SK-N-SH (cell line): ENCODE results near the gene FAM200C. TPM values are rescaled to one million over a fixed set of nuclear protein-coding genes. Genes with fewer than 3 reads are reported as not detected.

Source experiments
- CTCF ChIA-PET: fragments of 300-600, 350-600 bp; formaldehyde crosslinking; extraction: SDS; loops from one replicate; lab custom pipeline; 2021; lab: Yijun Ruan, JAX
- POLR2A ChIA-PET: fragments of 350-600 bp; sonication (Branson Sonifier 250); formaldehyde crosslinking; extraction: SDS; loops from one replicate; lab custom pipeline; 2020; ENCODE audit warnings: antibody characterized with exemption, inconsistent platforms; lab: Yijun Ruan, JAX
- DNase-seq: peaks from one replicate; pipeline ENCODE4 v3.0.0; 2012
- H2AFZ ChIP-seq: fragments of 200-600 bp; sonication (generic); 2 replicates; pipeline ENCODE4 v1.8.1; 2016; ENCODE audit warnings: antibody characterized with exemption, mild to moderate bottlenecking, low read depth
- H3F3A ChIP-seq: fragments of 200-600 bp; sonication (generic); replicated peaks from 2 replicates; pipeline ENCODE3; 2016; ENCODE audit warnings: antibody characterized with exemption, mild to moderate bottlenecking; ENCODE audit not compliant: insufficient read depth
- H3K27ac ChIP-seq, 2 experiments: fragments of 200-500 bp in 1 of 2; fragments of 200-600 bp in 1 of 2; sonication (Bioruptor generic) in 1 of 2; sonication (generic), shearing (Covaris generic) in 1 of 2; 2 replicates each; pipeline versions ENCODE4 v1.5.1 to v1.6.1; 2014 to 2016; ENCODE audit warnings: low read depth in 2 of 2, inconsistent platforms in 1 of 2, low read length in 1 of 2, mild to moderate bottlenecking in 1 of 2, mixed read lengths in 1 of 2
- H3K27me3 ChIP-seq: fragments of 200-600 bp; sonication (generic), shearing (Covaris generic); 2 replicates; pipeline ENCODE4 v1.6.1; 2016; ENCODE audit warnings: mixed run types; ENCODE audit not compliant: insufficient read depth
- H3K36me3 ChIP-seq, 2 experiments: fragments of 200-500 bp in 1 of 2; fragments of 200-600 bp in 1 of 2; sonication (Bioruptor generic) in 1 of 2; sonication (generic) in 1 of 2; replicated peaks in 1 of 2; 2 replicates each; pipeline versions ENCODE3 to v1.5.1; 2014 to 2016; ENCODE audit warnings: low read length in 1 of 2, mild to moderate bottlenecking in 1 of 2; ENCODE audit not compliant: insufficient read depth in 2 of 2, control insufficient read depth in 1 of 2
- H3K4me1 ChIP-seq, 2 experiments: fragments of 200-500 bp in 1 of 2; fragments of 200-600 bp in 1 of 2; sonication (Bioruptor generic) in 1 of 2; sonication (generic), shearing (Covaris generic) in 1 of 2; 2 replicates each; pipeline versions ENCODE4 v1.5.1 to v1.6.1; 2014 to 2016; ENCODE audit warnings: low read depth in 1 of 2, low read length in 1 of 2, mixed run types in 1 of 2; ENCODE audit not compliant: insufficient read depth in 2 of 2, control insufficient read depth in 1 of 2
- H3K4me2 ChIP-seq: fragments of 200-600 bp; sonication (generic), shearing (Covaris generic); 2 replicates; pipeline ENCODE4 v1.6.1; 2017; ENCODE audit warnings: mixed run types
- H3K4me3 ChIP-seq, 2 experiments: fragments of 200-500 bp in 1 of 2; fragments of 200-600 bp in 1 of 2; sonication (Bioruptor generic) in 1 of 2; sonication (generic), shearing (Covaris generic) in 1 of 2; 2 replicates each; pipeline versions ENCODE4 v1.5.1 to v1.8.1; 2014 to 2016; ENCODE audit warnings: low read depth in 2 of 2, inconsistent platforms in 1 of 2, low read length in 1 of 2, mild to moderate bottlenecking in 1 of 2, mixed read lengths in 1 of 2, moderate library complexity in 1 of 2
- H3K79me2 ChIP-seq: fragments of 200-600 bp; sonication (generic); 2 replicates; pipeline ENCODE4 v1.8.1; 2017; ENCODE audit warnings: mild to moderate bottlenecking; ENCODE audit not compliant: insufficient read depth
- H3K9ac ChIP-seq: fragments of 200-600 bp; sonication (generic); 2 replicates; pipeline ENCODE4 v1.6.1; 2017; ENCODE audit warnings: mixed run types
- H3K9me2 ChIP-seq: fragments of 200-600 bp; sonication (generic); 2 replicates; pipeline ENCODE4 v1.6.1; 2017; ENCODE audit warnings: mixed run types
- H3K9me3 ChIP-seq: fragments of 200-600 bp; sonication (generic); 2 replicates; pipeline ENCODE4 v1.6.1; 2017; ENCODE audit warnings: mixed run types, mild to moderate bottlenecking, moderate library complexity
- H4K20me1 ChIP-seq: fragments of 200-600 bp; sonication (generic); 2 replicates; pipeline ENCODE4 v1.6.1; 2017; ENCODE audit warnings: mild to moderate bottlenecking, mixed run types; ENCODE audit not compliant: insufficient read depth
- CHD2 ChIP-seq: fragments of 150-350 bp; IDR thresholded peaks from 2 replicates; pipeline ENCODE4 v1.6.1; 2018; ENCODE audit warnings: low read length; ENCODE audit not compliant: partially characterized antibody
- ELF1 ChIP-seq: IDR thresholded peaks from 2 replicates; pipeline ENCODE4 v1.4.0; 2012
- EP300 ChIP-seq, 2 experiments: IDR thresholded peaks; 2 replicates each; pipeline versions ENCODE4 v1.4.0 to v1.6.1; 2012; ENCODE audit warnings: borderline replicate concordance in 1 of 2, low read depth in 1 of 2, low read length in 1 of 2
- EZH2phosphoT487 ChIP-seq: fragments of 200-600 bp; sonication (generic); IDR thresholded peaks from 2 replicates; pipeline ENCODE4 v1.6.1; 2017; ENCODE audit warnings: low read depth, mixed run types, mild to moderate bottlenecking, antibody characterized with exemption, moderate library complexity, borderline replicate concordance
- GATA2 ChIP-seq: sonication (generic); formaldehyde crosslinking; IDR thresholded peaks from 2 replicates; pipeline ENCODE4 v1.5.0; 2020; ENCODE audit warnings: mild to moderate bottlenecking, missing genetic modification reagents
- NFIC ChIP-seq: IDR thresholded peaks from 2 replicates; pipeline ENCODE4 v1.4.0; 2012; ENCODE audit warnings: borderline replicate concordance
- NRF1 ChIP-seq: IDR thresholded peaks from 2 replicates; pipeline ENCODE4 v1.6.1; 2012; ENCODE audit warnings: low read depth, mild to moderate bottlenecking, low read length
- RFX5 ChIP-seq: IDR thresholded peaks from 2 replicates; pipeline ENCODE4 v1.6.1; 2012; ENCODE audit warnings: mild to moderate bottlenecking, improper control_type of control experiment, low read length
- RXRA ChIP-seq: IDR thresholded peaks from 2 replicates; pipeline ENCODE4 v1.4.0; 2012; ENCODE audit warnings: low read depth, mild to moderate bottlenecking, borderline replicate concordance
- SIN3A ChIP-seq: IDR thresholded peaks from 2 replicates; pipeline ENCODE4 v1.6.1; 2012; ENCODE audit warnings: low read depth, mild to moderate bottlenecking, low read length, moderate library complexity, borderline replicate concordance
- TAF1 ChIP-seq: IDR thresholded peaks from 2 replicates; pipeline ENCODE4 v1.6.1; 2012; ENCODE audit warnings: low read depth, mild to moderate bottlenecking, low read length, moderate library complexity, borderline replicate concordance
- YY1 ChIP-seq: IDR thresholded peaks from 2 replicates; pipeline ENCODE4 v1.4.0; 2012; ENCODE audit warnings: low read depth, mild to moderate bottlenecking
- WGBS: methylation state at CpG from one replicate; pipeline ENCODE4 v1.1.6; 2017; ENCODE audit warnings: low lambda C conversion rate; 5-methylcytosine and 5-hydroxymethylcytosine counted together
- polyA plus RNA-seq, 3 experiments: library from polyadenylated mRNA; depleted of rRNA; stranded (reverse); fragments of >200 nt; gene quantifications; 2 replicates each; pipeline ENCODE4 v1.2.3, GENCODE V29; 2012
- TF ChIP-seq, protein P1 (sequence below): IDR thresholded peaks from 2 replicates; pipeline ENCODE4 v1.4.0; 2012; ENCODE audit warnings: low read depth, borderline replicate concordance
- TF ChIP-seq, protein P2 (sequence below): IDR thresholded peaks from 2 replicates; pipeline ENCODE4 v1.4.0; 2012; ENCODE audit warnings: low read depth
- TF ChIP-seq, protein P3 (sequence below): IDR thresholded peaks from 2 replicates; pipeline ENCODE4 v1.6.1; 2012; ENCODE audit warnings: mild to moderate bottlenecking, low read depth, low read length, moderate library complexity
- TF ChIP-seq, protein P4 (sequence below): fragments of 200-600 bp; sonication (generic); IDR thresholded peaks from 2 replicates; pipeline ENCODE4 v1.6.1; 2017; ENCODE audit warnings: antibody characterized with exemption, mild to moderate bottlenecking, moderate library complexity

FAM200C gene
- polyA plus RNA-seq, 1 of the 3 experiments (the other 2 are of a cell fraction): 1.5 TPM

DNA sequence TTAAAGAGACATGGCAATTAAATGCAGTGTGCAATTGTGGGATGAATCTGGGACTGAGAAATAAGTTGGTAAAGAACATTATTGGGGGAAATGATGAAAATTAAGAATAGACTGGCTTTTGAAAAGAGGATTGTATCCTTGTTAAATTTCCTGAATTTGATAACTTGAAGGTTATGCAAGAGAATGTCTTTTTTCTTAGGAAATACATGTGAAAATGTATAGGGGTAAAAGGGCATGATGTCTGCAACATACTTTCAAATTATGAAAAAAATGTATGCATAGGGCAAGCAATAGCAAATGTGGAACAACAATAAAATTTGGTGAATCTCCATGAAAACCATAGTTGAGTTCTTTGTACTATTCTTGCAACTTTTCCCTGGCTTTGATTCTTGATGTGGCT, 45.9 kb upstream of the FAM200C start:
- no peak overlapping the region for H2AFZ ChIP-seq
- DNase-seq: no peak
- no peaks in the 10 kb centered on the region for H3K9me3 ChIP-seq
- H3K36me3 ChIP-seq: no peaks in the 10 kb centered on the region
- H3K9me2 ChIP-seq: no peaks in the 10 kb centered on the region
- H3K27me3 ChIP-seq: no peaks in the 10 kb centered on the region
- no peaks in the 10 kb centered on the region for H3K4me1 ChIP-seq
- H3K79me2 ChIP-seq: no peaks in the 10 kb centered on the region
- H3K4me3 ChIP-seq: no peak overlapping the region
- H3F3A ChIP-seq: no peaks in the 10 kb centered on the region
- H4K20me1 ChIP-seq: no peaks in the 10 kb centered on the region
- CTCF ChIA-PET: no interaction called here
- no peak overlapping the region for H3K4me2 ChIP-seq
- TF ChIP-seq, protein P1, sequence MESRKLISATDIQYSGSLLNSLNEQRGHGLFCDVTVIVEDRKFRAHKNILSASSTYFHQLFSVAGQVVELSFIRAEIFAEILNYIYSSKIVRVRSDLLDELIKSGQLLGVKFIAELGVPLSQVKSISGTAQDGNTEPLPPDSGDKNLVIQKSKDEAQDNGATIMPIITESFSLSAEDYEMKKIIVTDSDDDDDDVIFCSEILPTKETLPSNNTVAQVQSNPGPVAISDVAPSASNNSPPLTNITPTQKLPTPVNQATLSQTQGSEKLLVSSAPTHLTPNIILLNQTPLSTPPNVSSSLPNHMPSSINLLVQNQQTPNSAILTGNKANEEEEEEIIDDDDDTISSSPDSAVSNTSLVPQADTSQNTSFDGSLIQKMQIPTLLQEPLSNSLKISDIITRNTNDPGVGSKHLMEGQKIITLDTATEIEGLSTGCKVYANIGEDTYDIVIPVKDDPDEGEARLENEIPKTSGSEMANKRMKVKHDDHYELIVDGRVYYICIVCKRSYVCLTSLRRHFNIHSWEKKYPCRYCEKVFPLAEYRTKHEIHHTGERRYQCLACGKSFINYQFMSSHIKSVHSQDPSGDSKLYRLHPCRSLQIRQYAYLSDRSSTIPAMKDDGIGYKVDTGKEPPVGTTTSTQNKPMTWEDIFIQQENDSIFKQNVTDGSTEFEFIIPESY: no peak
- TF ChIP-seq ELF1 (no peak), EZH2phosphoT487 (no peak), EP300 (IDR thresholded peaks at IDR 0.05; ENCODE audit: borderline replicate concordance in 1 of 2, low read depth in 1 of 2, low read length in 1 of 2) (no peak), RXRA (no peak), YY1 (no peak), TAF1 (no peak)
- TF ChIP-seq, protein P2, sequence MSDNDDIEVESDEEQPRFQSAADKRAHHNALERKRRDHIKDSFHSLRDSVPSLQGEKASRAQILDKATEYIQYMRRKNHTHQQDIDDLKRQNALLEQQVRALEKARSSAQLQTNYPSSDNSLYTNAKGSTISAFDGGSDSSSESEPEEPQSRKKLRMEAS: no peak
- H3K9ac ChIP-seq: no peak overlapping the region
- no peak overlapping the region for H3K27ac ChIP-seq
- POLR2A ChIA-PET: no interaction called here

DNA sequence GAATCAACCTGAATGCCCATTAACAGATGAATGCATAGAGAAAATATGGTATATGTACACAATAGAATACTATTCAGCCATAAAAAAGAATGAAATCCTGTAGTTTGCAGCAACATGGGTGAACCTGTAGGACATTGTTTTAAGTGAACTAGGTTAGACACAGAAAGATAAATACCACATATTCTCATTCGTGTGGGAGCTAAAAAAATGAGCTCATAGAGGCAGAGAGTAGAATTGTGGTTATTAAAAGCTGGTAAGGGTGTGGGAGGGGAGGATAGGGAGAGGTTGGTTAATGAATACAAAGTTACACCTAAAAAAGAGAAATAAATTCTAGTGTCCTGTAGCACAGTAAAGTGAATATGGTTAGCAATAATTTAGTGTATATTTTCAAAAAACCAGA, 45.3 kb upstream of the FAM200C start:
- Histone ChIP-seq H3K27me3 (no peaks in the 10 kb centered on the region), H3K4me3 (no peak overlapping the region), H3F3A (no peaks in the 10 kb centered on the region), H3K4me2 (no peak overlapping the region), H3K9ac (no peak overlapping the region), H4K20me1 (no peaks in the 10 kb centered on the region), H2AFZ (no peak overlapping the region), H3K79me2 (no peaks in the 10 kb centered on the region), H3K4me1 (no peaks in the 10 kb centered on the region), H3K9me2 (no peaks in the 10 kb centered on the region), H3K36me3 (no peaks in the 10 kb centered on the region), H3K9me3 (no peaks in the 10 kb centered on the region), H3K27ac (no peak overlapping the region)
- CTCF ChIA-PET: no interaction called here
- POLR2A ChIA-PET: no interaction called here
- TF ChIP-seq EZH2phosphoT487 (no peak), GATA2 (CRISPR knock-in tag) (no peak), NRF1 (no peak), NFIC (no peak), RFX5 (no peak), SIN3A (no peak), YY1 (no peak), CHD2 (no peak)
- TF ChIP-seq, protein P1: no peak
- TF ChIP-seq, protein P3, sequence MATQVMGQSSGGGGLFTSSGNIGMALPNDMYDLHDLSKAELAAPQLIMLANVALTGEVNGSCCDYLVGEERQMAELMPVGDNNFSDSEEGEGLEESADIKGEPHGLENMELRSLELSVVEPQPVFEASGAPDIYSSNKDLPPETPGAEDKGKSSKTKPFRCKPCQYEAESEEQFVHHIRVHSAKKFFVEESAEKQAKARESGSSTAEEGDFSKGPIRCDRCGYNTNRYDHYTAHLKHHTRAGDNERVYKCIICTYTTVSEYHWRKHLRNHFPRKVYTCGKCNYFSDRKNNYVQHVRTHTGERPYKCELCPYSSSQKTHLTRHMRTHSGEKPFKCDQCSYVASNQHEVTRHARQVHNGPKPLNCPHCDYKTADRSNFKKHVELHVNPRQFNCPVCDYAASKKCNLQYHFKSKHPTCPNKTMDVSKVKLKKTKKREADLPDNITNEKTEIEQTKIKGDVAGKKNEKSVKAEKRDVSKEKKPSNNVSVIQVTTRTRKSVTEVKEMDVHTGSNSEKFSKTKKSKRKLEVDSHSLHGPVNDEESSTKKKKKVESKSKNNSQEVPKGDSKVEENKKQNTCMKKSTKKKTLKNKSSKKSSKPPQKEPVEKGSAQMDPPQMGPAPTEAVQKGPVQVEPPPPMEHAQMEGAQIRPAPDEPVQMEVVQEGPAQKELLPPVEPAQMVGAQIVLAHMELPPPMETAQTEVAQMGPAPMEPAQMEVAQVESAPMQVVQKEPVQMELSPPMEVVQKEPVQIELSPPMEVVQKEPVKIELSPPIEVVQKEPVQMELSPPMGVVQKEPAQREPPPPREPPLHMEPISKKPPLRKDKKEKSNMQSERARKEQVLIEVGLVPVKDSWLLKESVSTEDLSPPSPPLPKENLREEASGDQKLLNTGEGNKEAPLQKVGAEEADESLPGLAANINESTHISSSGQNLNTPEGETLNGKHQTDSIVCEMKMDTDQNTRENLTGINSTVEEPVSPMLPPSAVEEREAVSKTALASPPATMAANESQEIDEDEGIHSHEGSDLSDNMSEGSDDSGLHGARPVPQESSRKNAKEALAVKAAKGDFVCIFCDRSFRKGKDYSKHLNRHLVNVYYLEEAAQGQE: no peak
- TF ChIP-seq, protein P4, sequence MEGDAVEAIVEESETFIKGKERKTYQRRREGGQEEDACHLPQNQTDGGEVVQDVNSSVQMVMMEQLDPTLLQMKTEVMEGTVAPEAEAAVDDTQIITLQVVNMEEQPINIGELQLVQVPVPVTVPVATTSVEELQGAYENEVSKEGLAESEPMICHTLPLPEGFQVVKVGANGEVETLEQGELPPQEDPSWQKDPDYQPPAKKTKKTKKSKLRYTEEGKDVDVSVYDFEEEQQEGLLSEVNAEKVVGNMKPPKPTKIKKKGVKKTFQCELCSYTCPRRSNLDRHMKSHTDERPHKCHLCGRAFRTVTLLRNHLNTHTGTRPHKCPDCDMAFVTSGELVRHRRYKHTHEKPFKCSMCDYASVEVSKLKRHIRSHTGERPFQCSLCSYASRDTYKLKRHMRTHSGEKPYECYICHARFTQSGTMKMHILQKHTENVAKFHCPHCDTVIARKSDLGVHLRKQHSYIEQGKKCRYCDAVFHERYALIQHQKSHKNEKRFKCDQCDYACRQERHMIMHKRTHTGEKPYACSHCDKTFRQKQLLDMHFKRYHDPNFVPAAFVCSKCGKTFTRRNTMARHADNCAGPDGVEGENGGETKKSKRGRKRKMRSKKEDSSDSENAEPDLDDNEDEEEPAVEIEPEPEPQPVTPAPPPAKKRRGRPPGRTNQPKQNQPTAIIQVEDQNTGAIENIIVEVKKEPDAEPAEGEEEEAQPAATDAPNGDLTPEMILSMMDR: no peak
- DNase-seq: no peak
- 11% methylated on average over 1 of the region's 1 CpG for WGBS
